GF-D8 (cell line): ENCODE measurements around the gene BEND7.

ENCODE experiments used
- DNase-seq: peaks from one replicate; lab custom pipeline; 2025; lab: John Stamatoyannopoulos, UW

BEND7 gene

GRCh38 chr10:13520194-13520593, 8.6 kb downstream of the BEND7 start:
- no peak for DNase-seq

- DNase-seq = no peak
Measured at GRCh38 chr10:13518076-13518692, 10.6 kb downstream of the BEND7 start.

DNA sequence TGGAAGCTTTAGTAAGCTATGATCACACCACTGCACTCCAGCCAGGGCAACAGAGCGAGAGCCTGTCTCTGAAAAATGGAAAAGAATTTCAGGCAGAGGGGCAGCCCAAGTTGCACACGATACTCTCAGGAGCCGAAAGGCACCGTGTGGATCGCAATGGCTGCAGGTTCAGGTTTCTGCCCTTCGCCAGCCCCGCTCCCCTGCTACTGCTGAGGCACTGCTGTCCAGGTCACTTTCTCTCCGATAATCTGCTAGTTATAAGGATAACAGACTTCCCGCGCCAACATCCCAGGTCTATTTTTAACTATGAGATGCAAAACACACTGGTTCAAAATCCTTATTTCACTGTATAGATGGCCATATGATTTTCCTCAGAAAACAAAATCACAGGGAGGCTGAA, 11.1 kb downstream of the BEND7 start:
- DNase-seq = no peak

- DNase-seq = no peak
Measured at GRCh38 chr10:13516176-13516575, 12.6 kb downstream of the BEND7 start.

DNA sequence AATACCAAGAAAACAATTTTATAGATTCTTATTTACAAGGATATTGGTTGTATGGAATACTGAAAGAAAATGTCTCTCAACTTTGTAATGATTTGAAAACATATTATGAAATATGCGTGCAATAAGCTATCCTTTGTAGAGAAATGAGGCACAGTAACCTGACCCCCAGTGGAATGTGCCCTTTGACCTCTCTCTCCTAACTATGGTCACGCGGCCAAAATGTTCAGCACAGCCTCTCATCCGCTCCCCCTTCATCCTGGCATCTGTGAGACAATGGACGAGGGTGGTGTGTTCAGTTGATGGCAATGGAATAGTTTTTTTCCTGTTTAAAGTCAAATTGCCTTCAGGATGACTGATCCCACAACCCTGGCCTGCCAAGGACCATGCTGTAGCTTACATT, 13.3 kb downstream of the BEND7 start:
- no peak for DNase-seq

DNA sequence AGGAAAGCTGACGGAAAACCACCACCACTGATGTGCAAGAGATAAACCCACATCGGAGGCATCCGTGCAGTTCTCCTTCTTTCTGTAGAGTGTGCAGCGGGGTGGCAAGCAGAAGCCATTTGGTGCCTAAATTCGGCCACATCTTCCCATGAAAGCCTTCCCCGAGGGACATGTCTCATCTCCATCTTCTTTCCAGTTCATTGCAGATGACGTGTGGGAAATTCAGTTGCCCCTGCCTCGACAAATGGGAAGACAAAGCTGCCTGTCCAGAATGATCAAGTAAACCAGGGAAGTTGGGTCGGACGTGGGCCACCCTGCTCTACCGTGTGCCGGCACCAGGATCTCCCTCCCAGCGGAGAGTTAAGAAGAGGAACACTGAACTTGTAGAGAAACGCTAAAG, 14.5 kb downstream of the BEND7 start:
- no peak for DNase-seq

DNA sequence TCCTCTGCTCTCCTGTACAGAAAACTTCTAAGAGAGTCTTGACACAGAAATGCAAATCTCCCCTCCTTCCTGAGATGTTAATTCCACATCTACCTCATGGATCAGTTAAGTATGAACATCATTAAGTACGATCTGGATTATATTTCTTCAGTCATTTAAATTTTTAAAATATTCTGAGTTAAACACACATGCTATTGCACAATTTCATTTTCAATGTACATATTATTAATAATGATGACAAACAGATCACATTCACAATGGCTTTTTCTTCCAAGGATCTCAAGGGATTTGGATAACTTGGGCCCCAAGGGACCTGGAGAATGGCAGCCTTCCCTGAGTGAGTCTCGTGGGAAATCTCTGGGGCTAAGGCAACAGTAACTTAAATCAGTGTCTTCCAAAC, 16.2 kb downstream of the BEND7 start:
- DNase-seq = no peak

DNA sequence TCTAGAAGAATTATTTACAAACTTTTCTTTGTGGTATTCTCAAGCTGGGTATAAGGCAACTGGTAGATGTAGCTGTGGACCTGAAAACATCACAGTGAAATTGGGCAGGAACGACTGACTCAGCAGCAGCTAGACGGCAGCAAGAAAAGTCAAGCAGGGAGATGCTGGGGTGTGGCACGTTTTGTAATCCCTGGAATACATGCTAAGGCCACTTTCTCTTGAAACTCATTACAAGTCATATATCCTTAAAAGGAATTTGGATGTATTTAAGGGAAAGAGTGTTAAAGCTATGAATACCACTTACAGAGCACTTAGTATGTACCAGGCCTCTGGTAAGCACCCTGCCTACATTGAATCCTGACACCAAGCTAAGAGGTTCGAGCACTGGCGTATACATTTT, 17.4 kb downstream of the BEND7 start:
- DNase-seq = no peak

DNA sequence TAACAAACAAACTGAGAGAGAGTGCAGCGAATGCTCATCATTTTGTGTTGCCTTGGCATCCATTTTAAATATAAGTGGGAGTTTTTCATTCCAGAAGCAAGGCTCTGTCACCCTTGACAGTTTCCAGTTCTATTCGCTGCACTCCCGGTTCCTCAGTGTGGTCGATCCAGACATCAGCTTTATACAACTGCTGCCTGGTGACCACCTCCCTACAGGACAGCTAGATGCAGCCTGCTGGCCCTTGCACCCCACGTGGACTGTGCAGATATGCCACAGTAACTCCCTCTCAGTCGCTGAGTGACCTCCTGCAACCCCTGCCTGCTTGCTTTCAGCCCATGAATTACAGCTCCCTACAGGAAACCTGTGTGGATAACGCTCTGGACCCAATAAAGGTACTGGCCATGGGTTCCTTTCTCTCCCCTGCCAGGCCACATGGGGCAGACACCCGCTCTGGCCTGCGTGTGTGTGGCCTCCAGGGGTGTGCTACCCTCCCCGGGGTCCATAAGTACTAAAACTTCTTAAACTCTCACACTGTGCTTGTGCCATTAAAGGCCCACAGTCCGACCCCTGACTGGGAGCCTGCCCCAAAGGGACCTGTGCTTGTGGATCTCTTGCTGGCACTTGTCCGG, 23.6 kb downstream of the BEND7 start:
- no peak for DNase-seq

DNA sequence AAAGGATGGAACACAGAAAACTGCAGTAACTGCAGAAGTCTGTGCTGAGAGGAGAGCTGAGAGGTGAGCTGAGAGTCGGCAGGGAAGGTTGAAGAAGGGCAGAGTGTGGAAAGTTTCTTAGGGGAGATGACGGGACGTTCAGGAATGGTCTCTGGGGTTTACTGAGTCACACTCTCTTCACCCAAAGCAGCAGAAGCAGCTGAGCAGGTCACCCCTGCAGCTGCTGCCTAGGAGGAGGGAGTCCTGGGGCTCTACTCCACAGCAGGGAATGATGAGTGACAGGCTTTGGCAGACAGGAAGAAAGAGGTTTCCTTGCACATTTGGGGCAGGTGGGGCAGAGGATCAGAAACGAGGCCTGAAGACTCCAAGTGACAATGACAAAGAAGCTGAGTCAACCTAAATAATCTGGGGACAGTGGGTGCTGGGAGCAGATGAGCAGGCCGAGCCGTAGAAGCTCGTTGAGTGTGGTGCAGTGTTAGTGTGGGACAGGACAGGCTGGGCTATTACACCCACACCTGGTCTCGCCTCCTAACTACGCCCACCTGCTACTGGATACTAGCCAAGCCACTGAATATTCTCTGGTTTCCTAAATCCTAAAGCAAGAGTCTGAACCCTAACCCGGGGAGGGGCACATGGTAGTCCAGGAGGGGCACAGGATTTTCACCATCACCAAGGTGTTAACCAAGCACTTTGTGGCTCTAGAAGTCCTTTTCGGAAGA, 24.9 kb downstream of the BEND7 start:
- no peak for DNase-seq

- no peak for DNase-seq
Measured at GRCh38 chr10:13502380-13502779, 26.4 kb downstream of the BEND7 start.

DNA sequence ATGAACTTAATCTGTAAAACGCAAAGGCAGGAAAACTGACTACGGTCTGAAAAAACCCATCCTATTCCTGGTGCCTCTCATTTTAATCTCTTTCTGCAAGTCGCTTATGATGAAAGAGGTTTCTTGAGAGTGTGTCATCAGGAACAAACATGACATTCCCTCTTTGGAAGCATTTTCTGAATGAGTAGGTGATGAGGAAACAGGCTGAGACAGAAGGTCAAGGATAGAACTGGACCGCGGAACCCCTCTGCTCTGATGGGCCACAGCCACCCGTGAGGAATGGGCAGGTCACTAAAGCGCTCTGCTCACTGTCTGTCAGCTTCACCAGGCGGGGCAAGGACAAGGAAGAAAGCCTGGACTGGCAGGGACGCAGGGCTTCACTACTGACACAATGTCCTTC, 28.6 kb downstream of the BEND7 start:
- no peak for DNase-seq

DNA sequence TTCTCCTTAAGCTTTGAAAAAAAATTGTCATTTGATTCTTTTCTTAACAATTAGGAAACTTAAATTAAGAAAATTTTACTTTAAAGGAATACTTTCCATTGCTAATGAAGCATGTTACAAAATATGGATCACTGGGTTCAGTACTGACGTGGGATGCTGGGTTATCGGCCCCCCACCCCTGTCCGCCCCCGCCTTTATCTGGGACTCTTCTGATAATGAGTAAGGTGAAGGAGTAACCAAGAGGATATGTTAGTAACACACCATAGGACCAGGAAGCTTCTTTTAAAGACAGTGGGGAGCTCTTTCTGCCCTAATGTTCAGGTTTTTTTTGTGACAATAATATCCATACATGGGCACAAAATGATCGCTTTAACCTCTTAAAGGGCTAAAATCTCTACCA, 29.7 kb downstream of the BEND7 start:
- DNase-seq = no peak

- DNase-seq = no peak
Measured at GRCh38 chr10:13496931-13497330, 31.9 kb downstream of the BEND7 start.

- DNase-seq = no peak
Measured at GRCh38 chr10:13496164-13496563, 32.6 kb downstream of the BEND7 start.

GRCh38 chr10:13492493-13493180, 36.2 kb downstream of the BEND7 start:
- DNase-seq = no peak

GRCh38 chr10:13491747-13492360, 37.0 kb downstream of the BEND7 start:
- no peak for DNase-seq

GRCh38 chr10:13490503-13490902, 38.3 kb downstream of the BEND7 start:
- no peak for DNase-seq

- DNase-seq = no peak
Measured at GRCh38 chr10:13489035-13489599, 39.7 kb downstream of the BEND7 start.

- DNase-seq = no peak
Measured at GRCh38 chr10:13485623-13486022, 43.2 kb downstream of the BEND7 start.

- no peak for DNase-seq
Measured at GRCh38 chr10:13483951-13484350, 44.9 kb downstream of the BEND7 start.

DNA sequence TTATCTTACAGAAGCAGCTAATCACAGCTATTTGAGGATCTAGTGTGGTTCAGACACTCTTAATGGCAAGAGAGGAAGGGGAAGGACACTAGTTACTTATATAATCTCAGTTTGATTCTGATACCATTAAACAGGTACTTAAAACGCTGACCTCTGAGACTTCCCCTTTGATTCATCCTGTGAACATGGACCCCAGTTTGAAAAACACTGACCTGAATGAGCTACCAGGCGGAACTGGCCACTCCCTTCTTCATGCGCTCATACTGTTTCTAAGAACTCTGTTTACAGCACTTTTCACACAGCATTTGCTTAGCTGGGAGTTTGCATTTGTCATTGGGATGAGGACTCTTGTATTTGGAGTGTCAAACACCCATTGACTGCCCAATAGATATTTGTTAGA, 45.7 kb downstream of the BEND7 start:
- DNase-seq = no peak
